Neural cell (in vitro differentiated cells): Measurements from ENCODE around the gene ATMIN. TPM values are rescaled to one million over a fixed set of nuclear protein-coding genes. Genes with fewer than 3 reads are reported as not detected.

ENCODE experiments used
- H2AFZ ChIP-seq: fragments of 200-600, 300-800 bp; sonication (generic), shearing (Covaris generic); 2 replicates; pipeline ENCODE4 v1.6.0; 2014; ENCODE audit warnings: low read depth, mild to moderate bottlenecking, antibody characterized with exemption, low read length, moderate library complexity
- H3F3A ChIP-seq: fragments of 200-600 bp; shearing (Covaris generic); 2 replicates; pipeline ENCODE4 v1.6.1; 2016; ENCODE audit warnings: mild to moderate bottlenecking, moderate library complexity, mixed read lengths, antibody characterized with exemption, low read length; ENCODE audit not compliant: insufficient read depth, poor library complexity, severe bottlenecking
- H3K27ac ChIP-seq: fragments of 200-600, 300-800 bp; sonication (generic), shearing (Covaris generic); 2 replicates; pipeline ENCODE4 v1.5.1; 2014; ENCODE audit warnings: mild to moderate bottlenecking, low read length, moderate library complexity
- H3K27me3 ChIP-seq: fragments of 300-800, 200-600 bp; sonication (generic), shearing (Covaris generic); 2 replicates; pipeline ENCODE4 v1.6.0; 2014; ENCODE audit warnings: mild to moderate bottlenecking, low read depth, low read length, moderate library complexity; ENCODE audit not compliant: insufficient read depth
- H3K36me3 ChIP-seq: fragments of 300-800, 200-600 bp; sonication (generic), shearing (Covaris generic); 2 replicates; pipeline ENCODE4 v1.5.1; 2014; ENCODE audit warnings: mild to moderate bottlenecking, antibody characterized with exemption, low read length, moderate library complexity; ENCODE audit not compliant: insufficient read depth
- H3K4me2 ChIP-seq: fragments of 300-800, 200-600 bp; sonication (generic), shearing (Covaris generic); 2 replicates; pipeline ENCODE4 v1.6.0; 2014; ENCODE audit warnings: mild to moderate bottlenecking, low read length
- H3K4me3 ChIP-seq: fragments of 300-800, 200-600 bp; sonication (generic), shearing (Covaris generic); 2 replicates; pipeline ENCODE4 v1.5.1; 2014; ENCODE audit warnings: mild to moderate bottlenecking, low read length, moderate library complexity
- H3K79me2 ChIP-seq: fragments of 200-600 bp; shearing (Covaris generic); replicated peaks from 2 replicates; pipeline ENCODE4 v1.6.0; 2014; ENCODE audit warnings: mild to moderate bottlenecking, low read length, moderate library complexity; ENCODE audit not compliant: insufficient read depth
- H3K9ac ChIP-seq: fragments of 300-800, 200-600 bp; sonication (generic), shearing (Covaris generic); 2 replicates; pipeline ENCODE4 v1.6.1; 2016; ENCODE audit warnings: mild to moderate bottlenecking, low read length, mixed read lengths
- H3K9me2 ChIP-seq: fragments of 200-600 bp; shearing (Covaris generic); 2 replicates; pipeline ENCODE4 v1.6.1; 2016; ENCODE audit warnings: mild to moderate bottlenecking, low read length, mixed read lengths; ENCODE audit not compliant: insufficient read depth
- H3K9me3 ChIP-seq: fragments of 200-600, 300-800 bp; sonication (generic), shearing (Covaris generic); 2 replicates; pipeline ENCODE4 v1.6.1; 2016; ENCODE audit warnings: mild to moderate bottlenecking, mixed run types, low read length, moderate library complexity, mixed read lengths
- H4K20me1 ChIP-seq: fragments of 200-600 bp; shearing (Covaris generic); 2 replicates; pipeline ENCODE4 v1.6.1; 2016; ENCODE audit warnings: mild to moderate bottlenecking, mixed run types; ENCODE audit not compliant: insufficient read depth
- CTCF ChIP-seq: fragments of 450-650 bp; IDR thresholded peaks from 2 replicates; pipeline ENCODE4 v1.5.1; 2014; ENCODE audit warnings: antibody characterized with exemption, mild to moderate bottlenecking, moderate library complexity; ENCODE audit not compliant: poor library complexity, severe bottlenecking
- EP300 ChIP-seq: fragments of 450-650 bp; conservative IDR thresholded peaks from 2 replicates; pipeline ENCODE4 v1.6.1; 2014; ENCODE audit warnings: antibody characterized with exemption, mild to moderate bottlenecking, moderate library complexity; ENCODE audit not compliant: poor library complexity, severe bottlenecking
- EZH2 ChIP-seq: fragments of 200-600, 300-800 bp; shearing (Covaris generic), sonication (generic); IDR thresholded peaks from 2 replicates; pipeline ENCODE4 v1.6.1; 2014; ENCODE audit warnings: antibody characterized with exemption, low read length, borderline replicate concordance, mild to moderate bottlenecking; ENCODE audit not compliant: insufficient read depth, poor library complexity, severe bottlenecking
- MXI1 ChIP-seq: fragments of 450-650 bp; conservative IDR thresholded peaks from 2 replicates; pipeline ENCODE4 v1.6.1; 2014; ENCODE audit warnings: antibody characterized with exemption, mild to moderate bottlenecking; ENCODE audit not compliant: poor library complexity, severe bottlenecking
- POLR2AphosphoS5 ChIP-seq: IDR thresholded peaks from 2 replicates; pipeline ENCODE4 v1.6.1; 2012
- RAD21 ChIP-seq: fragments of 450-650 bp; conservative IDR thresholded peaks from 2 replicates; pipeline ENCODE4 v1.6.1; 2014; ENCODE audit warnings: antibody characterized with exemption, mild to moderate bottlenecking, moderate library complexity
- REST ChIP-seq: IDR thresholded peaks from 2 replicates; pipeline ENCODE4 v1.6.1; 2012; ENCODE audit warnings: borderline replicate concordance
- SMC3 ChIP-seq: fragments of 450-650 bp; conservative IDR thresholded peaks from 2 replicates; pipeline ENCODE4 v1.6.1; 2014; ENCODE audit warnings: antibody characterized with exemption, mild to moderate bottlenecking, moderate library complexity; ENCODE audit not compliant: poor library complexity
- TAF1 ChIP-seq: IDR thresholded peaks from 2 replicates; pipeline ENCODE4 v1.6.1; 2012; ENCODE audit warnings: low read depth
- polyA plus RNA-seq: library from polyadenylated mRNA; depleted of rRNA; stranded (reverse); fragments of >200 nt; gene quantifications from 2 replicates; pipeline ENCODE4 v1.2.3, GENCODE V29; 2014

The ATMIN gene
- polyA plus RNA-seq, 1 donor from 2014 or later: 62.3 TPM

- no peaks in the 10 kb centered on the region for H3K9me2 ChIP-seq
- H3K36me3 ChIP-seq: no peaks in the 10 kb centered on the region
- H3F3A ChIP-seq: no peaks in the 10 kb centered on the region
- no peak overlapping the region for H3K4me3 ChIP-seq
- no peak overlapping the region for H3K9ac ChIP-seq
- peaks cover 58% of the 10 kb centered on the region for H3K79me2 ChIP-seq
- H3K27ac ChIP-seq: no peak overlapping the region
- no peak overlapping the region for H3K4me2 ChIP-seq
- no peaks in the 10 kb centered on the region for H4K20me1 ChIP-seq
- H2AFZ ChIP-seq: no peak overlapping the region
- H3K27me3 ChIP-seq: no peaks in the 10 kb centered on the region
- TF ChIP-seq REST (no peak), EZH2 (no peak), MXI1 (no peak), TAF1 (no peak), POLR2AphosphoS5 (no peak), CTCF (no peak), EP300 (no peak), RAD21 (no peak), SMC3 (no peak)
- no peaks in the 10 kb centered on the region for H3K9me3 ChIP-seq
These were observed 32.6 kb upstream of the ATMIN start for GRCh38 chr16:81003064-81003463.

- Histone ChIP-seq H3K9me2 (no peaks in the 10 kb centered on the region), H3F3A (no peaks in the 10 kb centered on the region), H3K27ac (no peak overlapping the region), H3K4me2 (no peak overlapping the region), H3K79me2 (peaks cover 53% of the 10 kb centered on the region), H3K4me3 (peak overlapping the region; percentile 28), H3K9me3 (no peaks in the 10 kb centered on the region), H3K9ac (no peak overlapping the region), H3K36me3 (no peaks in the 10 kb centered on the region), H2AFZ (no peak overlapping the region), H3K27me3 (no peaks in the 10 kb centered on the region), H4K20me1 (no peaks in the 10 kb centered on the region)
- TF ChIP-seq CTCF (no peak), EZH2 (no peak), TAF1 (no peak), MXI1 (no peak), EP300 (no peak), SMC3 (no peak), POLR2AphosphoS5 (no peak), RAD21 (no peak), REST (no peak)
These were observed 31.8 kb upstream of the ATMIN start for GRCh38 chr16:81003610-81004460.
